Prostate gland (tissue), 2 donors: ENCODE results near the gene HOXB5. TPM values are rescaled to one million over a fixed set of nuclear protein-coding genes. Genes with fewer than 3 reads are reported as not detected.

ENCODE experiments used
- DNase-seq: peaks from one replicate; pipeline ENCODE4 v3.0.0-alpha.2; 2019; ENCODE audit warnings: low spot score
- H3K27ac ChIP-seq, 2 donors: fragments of 200-600 bp; sonication (generic); 2 replicates each; pipeline ENCODE4 v1.5.1; 2017 to 2019
- H3K27me3 ChIP-seq: fragments of 200-600 bp; sonication (generic); replicated peaks from 2 replicates; pipeline ENCODE4 v1.5.1; 2019; ENCODE audit not compliant: insufficient read depth
- H3K36me3 ChIP-seq, 2 donors: fragments of 200-600 bp; sonication (generic); 1 replicate in 1 of 2; 2 replicates in 1 of 2; pipeline versions ENCODE4 v1.5.1 to v1.8.1; 2017 to 2019
- H3K4me1 ChIP-seq: fragments of 200-600 bp; sonication (generic); replicated peaks from 2 replicates; pipeline ENCODE4 v1.5.1; 2019
- H3K4me3 ChIP-seq, 2 donors: fragments of 200-600 bp; sonication (generic); 2 replicates each; pipeline ENCODE4 v1.5.1; 2017 to 2019
- H3K9me3 ChIP-seq: fragments of 200-600 bp; sonication (generic); 2 replicates; pipeline ENCODE4 v1.5.1; 2017
- POLR2A ChIP-seq: fragments of 450-650 bp; IDR thresholded peaks from one replicate; pipeline ENCODE4 v1.6.1; 2016; ENCODE audit warnings: antibody characterized with exemption, mild to moderate bottlenecking
- POLR2AphosphoS5 ChIP-seq: sonication (generic); formaldehyde crosslinking; IDR thresholded peaks from one replicate; pipeline ENCODE4 v1.6.1; 2017; ENCODE audit warnings: antibody characterized with exemption
- WGBS: methylation state at CpG from one replicate; pipeline ENCODE4 v1.1.5; 2018; 5-methylcytosine and 5-hydroxymethylcytosine counted together
- intact Hi-C: fragments of 100-400 bp; cut with DNase I; formaldehyde crosslinking; loops from one replicate; pipeline ENCODE4 v1.14.2; 2022
- total RNA-seq, 2 donors: library from RNA; depleted of rRNA; stranded (reverse); fragments of >200 nt; gene quantifications; one replicate each; pipeline ENCODE4 v1.1.0, GENCODE V29; 2016
- TF ChIP-seq, protein P1 (sequence below), 4 experiments: fragments of 200-600 bp in 2 of 4; fragments of 450-650 bp in 2 of 4; sonication (generic) in 2 of 4; IDR thresholded peaks; 1 replicate in 3 of 4; 2 replicates in 1 of 4; pipeline ENCODE4 v1.5.1; 2016 to 2019; ENCODE audit warnings: antibody characterized with exemption in 4 of 4, mild to moderate bottlenecking in 2 of 4, moderate library complexity in 2 of 4

Gene HOXB5
- total RNA-seq, 2 donors from 2014 or later = 0.36 to 1.1 TPM

DNA sequence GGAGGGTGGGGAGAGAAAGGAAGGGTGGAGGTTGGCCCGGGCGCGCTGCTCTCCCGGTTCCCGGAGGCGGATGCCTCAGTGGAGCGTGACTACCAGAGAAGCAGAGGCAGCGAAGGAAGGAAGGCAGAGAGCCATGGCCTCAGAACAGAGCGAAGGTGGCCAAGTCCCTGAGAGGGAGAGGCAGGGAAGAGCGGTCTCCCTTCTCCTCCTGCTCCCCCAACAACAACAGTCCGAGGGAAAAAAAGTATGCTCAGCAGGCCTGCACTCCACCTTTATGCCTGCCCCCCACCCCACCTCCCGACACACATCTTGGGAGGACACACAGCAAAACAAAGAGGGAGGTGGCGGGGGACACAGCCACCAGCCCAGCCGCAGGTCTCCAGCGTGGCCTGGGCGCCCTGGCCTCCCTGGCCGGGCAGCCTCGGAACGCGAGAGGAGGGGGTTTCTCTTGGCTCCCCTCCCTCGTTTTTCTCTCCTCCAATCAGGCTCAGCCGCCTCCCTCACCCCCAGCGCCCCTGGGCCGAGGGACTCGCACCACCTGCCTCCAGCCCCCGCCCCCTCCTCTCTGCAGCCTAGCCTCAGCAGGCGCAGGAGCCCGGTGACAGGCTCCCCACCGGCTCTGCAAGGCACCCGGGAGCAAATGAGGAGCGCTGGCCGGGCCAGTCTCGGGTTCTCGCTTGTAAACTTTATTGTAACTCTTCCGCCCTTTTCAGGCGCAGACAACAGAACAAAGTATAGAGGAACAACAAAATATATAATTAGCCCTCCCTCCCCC, 18.3 kb upstream of the HOXB5 start:
- Histone ChIP-seq H3K27ac (peak overlapping the region in 1 of 2 donors; percentile 13), H3K27me3 (peaks cover 53% of the 10 kb centered on the region), H3K9me3 (no peaks in the 10 kb centered on the region), H3K4me3 (peak overlapping the region in 1 of 2 donors; percentile 9), H3K36me3 (no peaks in the 10 kb centered on the region), H3K4me1 (peaks cover 3% of the 10 kb centered on the region)
- TF ChIP-seq POLR2AphosphoS5 (no peak), POLR2A (no peak)
- WGBS = 8% methylated on average over 36 of the region's 36 CpGs
- intact Hi-C loops = no loop called here
- no peak for DNase-seq

DNA sequence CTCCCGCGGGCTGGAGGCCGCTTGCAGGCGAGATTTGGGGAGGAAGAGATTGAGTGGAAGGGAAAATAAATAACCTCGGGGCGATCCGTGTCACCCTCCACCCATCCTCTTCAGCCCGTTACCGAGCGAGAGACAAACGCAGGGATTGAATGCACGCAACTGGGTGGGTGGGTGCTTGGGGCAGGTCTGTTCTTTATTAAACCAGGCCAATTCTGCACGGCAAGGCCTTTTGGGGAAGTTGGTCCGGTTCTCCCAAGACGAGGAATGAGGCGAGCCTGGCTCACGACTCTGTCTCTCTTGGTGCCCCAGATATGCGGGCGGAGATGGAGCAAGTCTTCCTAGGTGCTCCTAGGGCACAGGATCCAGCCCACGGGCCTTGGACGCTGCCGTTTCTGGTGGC, 17.6 kb upstream of the HOXB5 start:
- Histone ChIP-seq H3K9me3 (no peaks in the 10 kb centered on the region), H3K4me1 (peaks cover 3% of the 10 kb centered on the region), H3K4me3 (peak overlapping the region; percentile 9 to 28), H3K36me3 (no peaks in the 10 kb centered on the region), H3K27me3 (peaks cover 53% of the 10 kb centered on the region), H3K27ac (peak overlapping the region in 1 of 2 donors; percentile 48)
- intact Hi-C loops = no loop called here
- DNase-seq = no peak
- WGBS = 4% methylated on average over 22 of the region's 22 CpGs
- no peak for TF ChIP-seq POLR2A

DNA sequence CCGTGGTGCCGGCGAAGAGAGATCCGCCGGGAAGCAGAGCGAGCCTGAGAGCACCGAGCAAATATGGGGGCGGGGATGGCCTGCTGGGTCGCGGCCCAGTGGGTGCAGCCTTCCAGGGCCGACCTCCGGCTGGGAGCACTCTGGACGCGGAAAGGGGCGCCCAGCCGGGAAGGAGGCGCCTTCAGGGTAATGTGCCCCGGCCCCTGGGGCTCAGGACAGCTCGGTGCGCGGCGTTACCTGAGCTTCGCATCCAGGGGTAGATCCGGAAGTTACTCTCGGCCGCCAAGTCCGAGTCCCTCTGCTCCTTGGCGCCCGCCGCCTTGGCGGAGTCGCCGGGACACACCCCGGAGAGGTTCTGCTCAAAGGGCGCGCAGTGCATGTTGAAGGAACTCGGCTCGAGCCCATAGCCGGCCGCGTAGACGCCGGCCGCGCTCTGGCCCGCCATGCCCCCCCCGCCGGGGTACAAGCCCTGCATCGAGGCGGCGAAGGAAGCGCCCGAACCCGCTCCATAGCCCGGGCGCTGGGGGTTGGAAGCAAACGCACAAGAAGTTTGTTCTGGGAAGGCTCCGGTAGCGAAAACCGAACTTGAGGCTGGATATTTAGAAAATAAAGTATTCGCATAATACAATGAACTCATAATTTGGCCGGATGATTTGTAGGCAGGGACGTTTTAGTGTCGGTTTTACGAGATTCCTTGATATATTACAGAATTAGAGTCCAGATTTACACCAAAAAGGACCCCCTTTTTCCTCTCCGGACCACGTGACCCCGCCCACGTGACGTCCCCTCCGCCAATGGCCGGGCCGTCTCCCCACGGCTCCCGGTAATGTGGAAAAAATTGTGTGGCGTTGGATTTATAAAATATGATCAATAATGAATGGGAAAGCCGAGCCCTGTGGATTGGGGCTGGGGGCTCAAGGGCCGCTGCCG, 17.0 kb upstream of the HOXB5 start, which contains the start of gene HOXB7:
HOXB7 (minus strand) TSS at position 736 of the 930 bp plus-strand sequence; CDS start at position 637, 99 bp downstream.
- intact Hi-C loops = no loop called here
- Histone ChIP-seq H3K36me3 (no peaks in the 10 kb centered on the region), H3K27ac (peak within 1 kb of the TSS in 1 of 2 donors; percentile 48), H3K4me3 (peak within 1 kb of the TSS; percentile 9 to 28), H3K27me3 (peaks cover 54% of the 10 kb centered on the region), H3K4me1 (peaks cover 3% of the 10 kb centered on the region), H3K9me3 (no peaks in the 10 kb centered on the region)
- under 1% methylated on average over 79 of the region's 79 CpGs for WGBS
- TF ChIP-seq, protein P1, sequence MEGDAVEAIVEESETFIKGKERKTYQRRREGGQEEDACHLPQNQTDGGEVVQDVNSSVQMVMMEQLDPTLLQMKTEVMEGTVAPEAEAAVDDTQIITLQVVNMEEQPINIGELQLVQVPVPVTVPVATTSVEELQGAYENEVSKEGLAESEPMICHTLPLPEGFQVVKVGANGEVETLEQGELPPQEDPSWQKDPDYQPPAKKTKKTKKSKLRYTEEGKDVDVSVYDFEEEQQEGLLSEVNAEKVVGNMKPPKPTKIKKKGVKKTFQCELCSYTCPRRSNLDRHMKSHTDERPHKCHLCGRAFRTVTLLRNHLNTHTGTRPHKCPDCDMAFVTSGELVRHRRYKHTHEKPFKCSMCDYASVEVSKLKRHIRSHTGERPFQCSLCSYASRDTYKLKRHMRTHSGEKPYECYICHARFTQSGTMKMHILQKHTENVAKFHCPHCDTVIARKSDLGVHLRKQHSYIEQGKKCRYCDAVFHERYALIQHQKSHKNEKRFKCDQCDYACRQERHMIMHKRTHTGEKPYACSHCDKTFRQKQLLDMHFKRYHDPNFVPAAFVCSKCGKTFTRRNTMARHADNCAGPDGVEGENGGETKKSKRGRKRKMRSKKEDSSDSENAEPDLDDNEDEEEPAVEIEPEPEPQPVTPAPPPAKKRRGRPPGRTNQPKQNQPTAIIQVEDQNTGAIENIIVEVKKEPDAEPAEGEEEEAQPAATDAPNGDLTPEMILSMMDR (IDR thresholded peaks at IDR 0.05) = no peak
- TF ChIP-seq POLR2AphosphoS5 (peak; percentile 3), POLR2A (no peak)
- no peak for DNase-seq

DNA sequence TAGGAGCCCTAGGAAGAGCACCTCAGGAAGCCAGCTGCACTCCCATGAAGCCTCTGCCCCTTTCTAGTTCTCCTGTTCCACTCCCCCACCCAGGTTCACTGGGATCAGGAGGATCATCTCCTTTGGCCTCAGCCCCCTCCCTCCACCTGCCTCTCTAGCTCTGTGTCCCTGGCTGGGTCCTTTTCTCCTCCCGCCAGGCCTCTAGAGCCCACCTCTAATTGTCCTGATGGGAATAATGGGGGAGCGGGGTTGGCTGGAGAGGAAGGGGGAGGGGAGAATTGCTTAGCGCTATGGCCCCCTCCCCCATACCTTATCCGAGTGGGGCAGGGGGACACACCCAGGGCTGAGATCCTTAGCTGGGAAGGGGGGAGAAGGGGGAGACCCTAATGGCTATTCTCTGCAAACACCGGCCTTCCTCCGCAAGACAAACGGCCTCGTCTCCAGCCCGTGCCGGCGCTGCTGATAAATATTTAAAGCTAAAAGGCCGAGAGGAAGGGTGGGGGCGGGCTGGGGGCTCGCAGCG, 16.2 kb upstream of the HOXB5 start:
- no peaks in the 10 kb centered on the region for H3K36me3 ChIP-seq
- peak overlapping the region; percentile 9 to 28 for H3K4me3 ChIP-seq
- peak overlapping the region in 1 of 2 donors; percentile 48 for H3K27ac ChIP-seq
- DNase-seq = no peak
- no peaks in the 10 kb centered on the region for H3K9me3 ChIP-seq
- peaks cover 3% of the 10 kb centered on the region for H3K4me1 ChIP-seq
- 11% methylated on average over 15 of the region's 15 CpGs for WGBS
- H3K27me3 ChIP-seq = peaks cover 59% of the 10 kb centered on the region
- intact Hi-C loops = no loop called here
- TF ChIP-seq POLR2AphosphoS5 = no peak
- no peak for TF ChIP-seq POLR2A
- TF ChIP-seq, protein P1 (IDR thresholded peaks at IDR 0.05) = no peak

DNA sequence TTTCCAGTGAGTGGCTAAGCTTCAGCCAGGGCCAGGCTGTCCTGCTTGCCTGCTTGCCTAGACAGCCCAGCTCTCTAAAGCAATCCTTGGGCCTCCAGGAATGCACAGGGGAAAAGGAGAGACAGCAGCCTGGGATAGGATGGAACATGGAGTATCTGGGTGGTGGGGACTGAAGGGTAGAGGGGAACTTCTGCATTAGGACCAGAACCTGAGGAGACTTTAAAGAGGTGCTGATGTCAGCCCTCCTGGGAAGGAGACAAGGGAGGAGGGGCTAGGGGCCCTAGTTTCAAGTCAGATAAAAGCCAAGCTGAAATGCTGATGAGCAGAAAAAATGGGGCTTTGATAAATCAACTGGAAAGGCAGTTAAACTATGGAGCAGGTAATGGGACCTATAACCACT, 15.5 kb upstream of the HOXB5 start:
- no peaks in the 10 kb centered on the region for H3K36me3 ChIP-seq
- H3K9me3 ChIP-seq = no peaks in the 10 kb centered on the region
- TF ChIP-seq POLR2A (no peak), POLR2AphosphoS5 (no peak)
- TF ChIP-seq, protein P1 (IDR thresholded peaks at IDR 0.05) = no peak
- peaks cover 3% of the 10 kb centered on the region for H3K4me1 ChIP-seq
- peaks cover 55% of the 10 kb centered on the region for H3K27me3 ChIP-seq
- H3K4me3 ChIP-seq = no peak overlapping the region
- H3K27ac ChIP-seq = no peak overlapping the region
- no peak for DNase-seq
- intact Hi-C loops = no loop called here
